ENCODE data around the gene ADAM19.
A peak's percentile ranks its signal among the peaks of the same experiment; 100 is the strongest.

ADAM19 gene

DNA sequence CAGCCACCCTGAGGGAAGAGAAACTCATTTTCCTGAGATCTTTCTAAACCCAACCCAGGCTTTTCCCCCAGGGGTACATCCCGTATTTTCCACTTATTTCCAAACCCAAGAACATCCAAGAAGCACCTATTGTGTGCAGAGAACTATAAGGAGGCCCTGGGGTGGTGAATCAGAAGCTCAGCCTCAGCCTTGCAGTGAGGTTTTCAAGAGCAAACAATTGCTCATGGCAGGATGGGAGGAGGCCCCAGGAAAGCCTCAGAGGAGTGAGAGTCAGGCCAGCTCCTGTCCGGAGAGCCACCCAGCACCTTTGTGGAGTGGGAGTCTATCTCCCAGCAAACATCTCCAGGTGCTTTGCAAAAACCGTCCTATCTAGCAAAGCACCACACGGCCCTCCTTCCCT, 96.4 kb downstream of the ADAM19 start:
- FAIRE-seq (no peak), DNase-seq (ENCODE audit: insufficient read length, low spot score) (no peak)

DNA sequence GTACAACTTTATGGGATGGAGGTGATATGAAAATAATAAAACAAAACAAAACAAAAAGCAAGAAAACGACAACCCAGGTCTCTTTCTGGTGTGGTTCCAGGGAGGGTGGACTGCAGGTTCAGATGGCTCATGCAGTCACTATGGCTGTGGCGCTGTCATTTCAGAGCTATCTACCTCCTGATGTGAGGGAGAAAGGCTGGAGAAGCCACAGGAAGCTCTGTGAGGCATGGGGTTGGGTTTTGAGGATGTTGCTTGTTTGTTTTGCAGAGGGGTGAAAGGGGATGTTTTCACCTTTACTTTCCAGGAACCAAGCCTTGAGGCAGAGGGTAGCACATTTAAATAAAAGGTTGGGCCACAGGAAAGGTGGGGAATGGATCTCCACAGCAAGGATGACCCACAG, 96.8 kb downstream of the ADAM19 start:
- FAIRE-seq: no peak
- TF ChIP-seq POLR2A (IDR thresholded peaks at IDR 0.05; ENCODE audit: low read depth, low read length): no peak
- DNase-seq (ENCODE audit: insufficient read length, low spot score): no peak

More for the DNA sequence above, 96.4 kb downstream of the ADAM19 start:
- no peak for TF ChIP-seq POLR2A (IDR thresholded peaks at IDR 0.05; ENCODE audit: low read depth, low read length)

DNA sequence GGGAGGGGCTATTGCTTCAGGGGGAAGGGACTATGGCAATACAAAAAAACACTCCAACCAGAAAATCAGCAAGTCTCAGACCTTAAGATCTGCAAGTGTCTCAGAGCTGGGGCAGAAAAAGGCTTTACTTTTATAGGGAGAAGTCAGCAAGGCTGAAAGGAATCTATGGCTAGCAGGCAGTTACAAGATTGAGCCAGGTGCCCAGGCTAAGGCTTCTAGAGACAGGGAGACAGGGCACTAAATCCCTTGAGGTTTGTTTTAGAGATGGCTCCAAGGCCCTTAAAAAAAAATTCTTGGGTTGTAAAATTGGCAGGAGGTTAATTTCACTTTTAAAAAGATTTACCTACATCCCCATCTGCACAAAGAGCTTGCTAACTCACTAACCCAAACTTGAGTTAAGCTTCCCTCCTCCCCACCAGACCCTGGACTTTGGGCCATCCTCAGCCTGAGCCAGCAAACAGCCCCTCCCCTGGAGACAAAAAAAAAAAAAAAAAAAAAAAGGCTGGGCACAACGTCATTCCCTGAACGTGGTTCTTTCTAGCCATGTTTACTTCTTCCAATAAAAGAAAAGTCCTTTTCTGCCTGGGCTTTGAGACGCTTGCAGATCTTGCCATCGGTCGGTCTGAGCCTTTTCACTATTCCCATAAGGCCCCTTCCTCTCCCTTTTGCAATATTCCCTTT, 97.6 kb downstream of the ADAM19 start:
- no peak for TF ChIP-seq POLR2A (IDR thresholded peaks at IDR 0.05; ENCODE audit: low read depth, low read length)
- no peak for DNase-seq (ENCODE audit: insufficient read length, low spot score)
- no peak for FAIRE-seq

DNA sequence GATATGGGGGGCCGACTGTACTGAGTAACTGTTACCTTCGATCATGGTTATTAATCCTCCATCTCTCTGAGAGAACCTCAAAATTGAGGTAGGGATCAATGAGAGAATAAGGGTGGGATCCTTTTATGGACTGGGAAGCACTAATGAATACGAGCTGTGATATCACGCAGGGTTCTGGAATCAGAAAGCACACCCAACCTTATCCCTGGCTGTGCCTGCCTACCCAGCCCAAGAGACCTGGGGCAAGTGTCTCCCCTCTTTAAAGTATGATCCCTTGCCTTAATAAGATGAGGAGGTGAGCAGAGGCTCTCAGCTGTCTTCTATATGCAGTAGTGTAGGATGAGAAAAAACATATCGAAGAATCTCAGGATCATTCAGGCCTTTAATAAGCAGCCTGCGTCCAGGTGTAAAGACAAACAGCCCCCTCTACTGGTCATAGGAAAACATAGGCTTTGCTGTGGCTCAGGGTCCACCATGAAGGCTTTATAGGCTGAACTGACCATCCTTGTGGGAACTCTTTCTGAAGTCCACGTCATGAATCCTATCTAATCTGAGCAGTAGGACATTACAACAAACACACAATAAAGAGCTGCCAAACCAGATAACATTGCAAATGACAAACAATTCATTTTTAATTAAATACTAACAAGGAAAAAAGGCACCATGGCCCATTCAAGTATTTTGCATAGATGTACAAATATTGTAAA, 98.7 kb downstream of the ADAM19 start:
- no peak for FAIRE-seq
- peak; percentile 54 for DNase-seq (ENCODE audit: insufficient read length, low spot score)
- no peak for TF ChIP-seq POLR2A (IDR thresholded peaks at IDR 0.05; ENCODE audit: low read depth, low read length)

GRCh38 chr5:157475432-157475831, 100.1 kb downstream of the ADAM19 start:
- no peak for TF ChIP-seq POLR2A (IDR thresholded peaks at IDR 0.05; ENCODE audit: low read depth, low read length)
- FAIRE-seq: no peak
- DNase-seq (ENCODE audit: insufficient read length, low spot score): no peak

- FAIRE-seq (no peak), DNase-seq (ENCODE audit: insufficient read length, low spot score) (no peak)
- TF ChIP-seq POLR2A (IDR thresholded peaks at IDR 0.05; ENCODE audit: low read depth, low read length): no peak
These were observed 101.9 kb downstream of the ADAM19 start for GRCh38 chr5:157473383-157474320.

GRCh38 chr5:157471709-157472108, 103.9 kb downstream of the ADAM19 start:
- DNase-seq (ENCODE audit: insufficient read length, low spot score) (peak; percentile 37), FAIRE-seq (no peak)
- TF ChIP-seq POLR2A (IDR thresholded peaks at IDR 0.05; ENCODE audit: low read depth, low read length): no peak

- TF ChIP-seq POLR2A (IDR thresholded peaks at IDR 0.05; ENCODE audit: low read depth, low read length): no peak
- FAIRE-seq: no peak
- no peak for DNase-seq (ENCODE audit: insufficient read length, low spot score)
These were observed 104.9 kb downstream of the ADAM19 start for GRCh38 chr5:157470631-157471030.

GRCh38 chr5:157469687-157470086, 105.9 kb downstream of the ADAM19 start:
- no peak for FAIRE-seq
- DNase-seq (ENCODE audit: insufficient read length, low spot score): no peak
- no peak for TF ChIP-seq POLR2A (IDR thresholded peaks at IDR 0.05; ENCODE audit: low read depth, low read length)

- DNase-seq (ENCODE audit: insufficient read length, low spot score) (no peak), FAIRE-seq (no peak)
- no peak for TF ChIP-seq POLR2A (IDR thresholded peaks at IDR 0.05; ENCODE audit: low read depth, low read length)
These were observed 106.5 kb downstream of the ADAM19 start for GRCh38 chr5:157469073-157469472.

DNA sequence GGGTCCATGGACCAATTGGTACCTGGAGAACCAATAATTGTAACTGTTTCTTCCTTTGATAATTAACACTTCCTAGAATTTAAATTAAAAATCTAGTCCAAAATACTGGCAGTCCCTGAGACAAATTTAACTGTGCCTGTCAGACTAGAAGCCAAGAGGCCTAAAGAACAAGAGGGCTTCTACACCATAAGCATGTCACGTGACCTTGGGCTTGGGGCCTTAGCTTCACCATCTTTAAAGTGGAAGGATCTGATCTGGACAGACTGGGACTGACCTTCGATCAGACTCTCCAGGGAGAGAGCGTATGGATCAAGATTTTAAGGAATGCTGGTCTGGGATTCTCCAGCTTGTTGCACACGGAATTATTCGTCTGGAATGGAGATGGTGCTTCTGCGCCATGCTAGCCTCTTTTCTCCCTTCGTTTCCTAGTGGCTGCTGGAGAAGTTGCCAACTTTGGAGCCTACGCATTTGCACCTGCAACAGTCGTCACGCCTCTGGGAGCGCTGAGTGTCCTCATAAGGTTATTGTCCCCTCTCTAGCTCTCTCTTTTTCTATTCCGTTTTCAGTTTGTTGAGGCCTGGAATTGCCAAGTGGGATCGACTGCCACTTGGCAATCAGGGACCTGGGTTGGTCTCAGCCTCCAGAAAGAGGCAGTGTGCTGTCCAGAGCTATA, 107.1 kb downstream of the ADAM19 start:
- FAIRE-seq (no peak), DNase-seq (ENCODE audit: insufficient read length, low spot score) (no peak)
- no peak for TF ChIP-seq POLR2A (IDR thresholded peaks at IDR 0.05; ENCODE audit: low read depth, low read length)

DNA sequence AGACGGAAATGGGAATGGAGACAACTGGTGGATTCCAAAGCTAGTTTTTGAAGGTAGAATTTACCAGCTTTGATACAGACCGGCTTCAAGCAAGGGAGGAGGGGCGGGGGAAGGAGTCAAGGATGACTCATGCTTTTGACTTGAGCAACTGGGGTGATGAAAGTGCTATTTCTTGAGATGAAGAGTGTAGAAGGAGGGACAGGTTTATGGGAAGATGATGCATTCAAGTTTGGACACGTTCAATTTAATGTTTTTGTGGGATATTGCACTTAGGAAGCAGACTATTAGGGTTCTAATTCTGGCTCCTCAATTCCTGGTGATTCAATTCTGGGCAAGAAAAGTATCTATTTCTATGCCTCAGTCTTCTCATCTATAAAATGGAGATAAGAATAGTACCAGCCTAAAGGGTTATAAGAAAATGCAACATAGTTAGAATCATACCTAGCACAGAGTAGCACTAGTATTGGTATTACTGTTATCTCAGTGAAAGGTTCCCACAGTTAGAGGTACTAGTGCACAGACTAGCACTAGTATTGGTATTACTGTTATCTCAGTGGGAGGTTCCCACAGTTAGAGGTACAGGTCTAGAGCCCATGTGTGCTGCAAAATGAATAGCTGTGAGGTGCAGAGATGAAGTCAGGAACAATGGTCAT, 110.9 kb downstream of the ADAM19 start:
- peak; percentile 11 for FAIRE-seq
- peak; percentile 64 for DNase-seq (ENCODE audit: insufficient read length, low spot score)
- TF ChIP-seq POLR2A (IDR thresholded peaks at IDR 0.05; ENCODE audit: low read depth, low read length): no peak
